ENCODE results near the gene SPATA21.

Gene SPATA21

GRCh38 chr1:16418823-16419425 lies 18.3 kb downstream of the SPATA21 start:
- DNase-seq, result peak; percentile 47

- DNase-seq, result no peak
Measured at GRCh38 chr1:16413191-16413590, 24.0 kb downstream of the SPATA21 start.

DNA sequence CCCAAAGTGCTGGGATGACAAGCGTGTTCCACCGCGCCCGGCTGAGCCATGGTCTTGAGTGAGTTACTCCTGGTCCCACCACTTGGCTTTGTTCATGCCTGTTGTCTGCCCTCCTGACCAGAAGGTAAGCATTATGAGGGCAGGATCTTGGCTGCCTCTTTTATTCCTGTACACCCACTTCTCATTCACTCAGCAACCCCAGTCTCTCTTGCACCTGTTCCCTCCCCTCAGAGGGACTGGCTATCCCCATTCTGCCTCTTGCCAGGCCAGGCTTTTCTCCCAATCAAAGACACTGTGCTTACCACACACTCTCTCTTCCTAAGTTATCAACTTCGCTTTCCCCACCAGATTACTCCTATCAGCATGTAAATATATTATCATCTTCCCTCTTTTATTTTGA lies 26.4 kb downstream of the SPATA21 start:
- DNase-seq, result no peak

DNA sequence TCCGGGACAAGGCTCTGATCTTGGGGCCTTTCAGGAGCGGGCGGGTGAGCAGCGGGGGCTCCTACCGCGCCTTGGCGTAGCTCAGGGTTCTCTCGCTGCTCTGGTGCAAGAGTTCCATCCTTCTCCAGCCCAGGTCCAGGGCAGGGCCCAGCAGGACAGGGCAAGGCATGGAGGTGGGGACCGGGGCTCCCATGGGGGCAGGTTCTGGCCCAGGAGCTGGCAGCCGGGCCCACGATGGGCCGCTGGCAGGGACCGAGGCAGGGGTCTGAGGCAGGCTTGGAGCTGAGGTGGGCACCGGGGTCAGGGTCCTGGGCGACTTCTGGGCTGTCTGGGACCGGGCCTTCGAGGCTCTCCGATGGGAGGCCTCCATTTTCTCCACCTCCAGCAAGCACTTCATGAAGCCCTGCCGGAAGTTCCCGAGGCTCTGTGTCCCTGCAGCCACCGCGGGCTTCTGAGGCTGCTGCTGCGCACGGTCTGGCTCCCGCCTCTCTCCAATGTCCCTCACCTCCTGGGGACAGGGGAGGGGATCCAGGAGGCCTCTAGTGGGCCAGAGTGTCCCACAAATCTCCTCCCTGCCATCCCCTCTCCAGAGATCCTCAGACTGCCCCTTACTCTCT lies 27.6 kb downstream of the SPATA21 start:
- no peak for DNase-seq

DNA sequence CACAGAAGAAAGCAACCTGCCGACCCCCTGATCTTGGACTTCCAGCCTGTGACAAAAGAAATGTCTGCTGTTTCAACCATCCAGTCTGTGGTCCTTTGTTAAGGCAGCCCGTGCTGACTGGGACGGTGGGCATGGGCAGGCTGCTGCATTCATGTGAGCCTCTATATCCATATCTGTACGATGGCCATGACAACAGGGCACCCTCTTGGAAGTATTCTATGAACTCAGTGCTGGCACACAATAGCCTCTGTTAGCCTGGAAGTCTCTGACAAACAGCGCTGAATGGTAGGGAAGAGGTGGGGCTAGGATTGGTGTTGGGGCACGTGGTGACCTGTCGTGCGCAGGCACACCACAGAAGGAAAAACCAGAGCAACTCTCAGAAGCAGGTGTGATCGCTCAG lies 30.4 kb downstream of the SPATA21 start:
- no peak for DNase-seq

DNA sequence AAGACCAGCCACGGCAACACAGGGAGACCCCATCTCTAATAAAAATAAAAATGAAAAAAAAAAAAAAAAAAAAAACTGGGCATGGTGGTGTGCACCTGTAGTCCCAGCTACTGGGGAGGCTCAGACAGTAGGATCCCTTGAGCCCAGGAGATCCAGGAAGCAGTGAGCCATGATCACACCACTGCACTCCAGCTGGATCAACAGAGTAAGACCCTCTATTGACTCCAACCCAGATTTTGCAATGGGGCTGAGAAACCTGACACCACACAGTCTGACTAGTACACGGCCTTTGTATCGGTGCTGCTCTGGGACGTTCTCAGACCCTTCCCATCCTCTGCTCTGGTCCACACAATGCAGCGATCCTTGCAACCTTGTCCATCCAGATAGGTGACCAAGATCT lies 31.8 kb downstream of the SPATA21 start:
- DNase-seq, result no peak

GRCh38 chr1:16402742-16403141 lies 34.5 kb downstream of the SPATA21 start:
- peak; percentile 11 for DNase-seq

DNA sequence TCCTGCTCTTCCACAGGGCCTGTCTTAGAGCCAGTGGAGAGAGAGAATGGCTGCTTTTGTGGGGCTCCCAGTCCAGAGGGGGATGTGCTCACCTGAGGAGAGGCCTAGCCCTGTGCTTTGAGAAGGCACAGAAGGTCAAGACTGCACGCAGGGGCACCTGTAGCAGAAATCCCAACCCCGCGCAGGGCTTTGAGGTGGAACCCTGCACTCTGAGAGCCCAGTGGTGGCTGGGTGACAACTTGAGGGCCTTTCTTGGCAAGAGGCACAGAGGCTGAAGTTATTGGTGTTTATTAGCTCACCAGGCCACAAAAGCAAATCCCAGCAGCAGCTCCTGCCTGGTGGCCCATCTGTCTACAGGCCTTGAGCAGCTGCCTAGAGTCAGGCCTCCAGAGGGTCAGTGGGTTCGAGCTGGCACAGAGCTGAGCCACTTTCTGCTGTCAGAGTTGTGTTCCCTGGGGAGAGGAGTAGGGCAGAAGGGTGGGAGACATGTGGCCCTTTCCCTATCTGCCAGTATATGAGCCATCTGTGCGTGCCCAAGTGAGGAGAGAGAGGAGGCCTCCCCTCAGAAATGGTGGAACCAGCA lies 38.8 kb downstream of the SPATA21 start:
- DNase-seq, result no peak

DNA sequence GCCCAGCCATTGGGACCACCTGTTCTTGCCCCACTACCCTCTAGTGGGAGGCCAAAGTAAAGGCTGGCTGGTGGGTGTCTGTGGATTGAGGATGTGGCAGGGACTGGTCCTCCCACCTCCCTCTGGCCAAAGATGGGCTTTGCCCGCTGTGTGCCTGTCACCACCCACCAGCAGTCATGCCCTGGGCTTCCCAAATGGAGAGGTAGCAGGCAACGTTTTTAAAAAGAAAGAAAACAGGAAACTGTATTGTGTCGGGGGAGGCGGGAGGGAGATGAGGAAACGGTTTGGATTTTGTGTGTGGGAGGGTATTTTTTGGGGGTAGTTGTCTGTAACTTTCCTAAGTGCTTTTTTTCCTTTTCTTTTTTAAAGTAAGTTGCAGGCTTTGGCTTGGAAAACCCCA lies 40.1 kb downstream of the SPATA21 start:
- DNase-seq, result no peak

GRCh38 chr1:16396591-16396990 lies 40.6 kb downstream of the SPATA21 start:
- DNase-seq, result no peak

- DNase-seq, result no peak
Measured at GRCh38 chr1:16394977-16395376, 42.2 kb downstream of the SPATA21 start.

- no peak for DNase-seq
Measured at GRCh38 chr1:16393570-16394521, 43.4 kb downstream of the SPATA21 start.

GRCh38 chr1:16392740-16393569 lies 44.3 kb downstream of the SPATA21 start:
- no peak for DNase-seq

DNA sequence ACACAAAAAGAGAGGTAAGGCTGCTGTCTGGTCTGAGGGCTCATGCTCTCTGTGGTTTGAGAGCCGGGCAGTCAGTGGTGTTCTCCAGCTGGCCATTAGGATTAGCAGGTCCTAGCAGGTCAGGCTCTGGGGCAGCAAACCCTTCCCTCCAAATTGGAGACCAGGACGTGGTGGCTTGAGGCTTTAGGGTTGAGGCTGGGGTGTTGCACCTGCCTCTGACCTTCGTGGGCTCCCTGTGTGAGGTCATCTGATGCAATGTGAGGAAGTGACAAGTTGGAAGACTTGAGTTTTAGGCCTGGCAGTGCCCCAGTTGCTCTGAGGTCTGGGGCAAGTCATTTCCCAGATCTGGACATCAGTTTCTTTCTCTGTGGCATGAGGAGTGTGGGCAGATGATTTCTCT lies 45.8 kb downstream of the SPATA21 start:
- DNase-seq, result peak; percentile 43

- peak; percentile 28 for DNase-seq
Measured at GRCh38 chr1:16387201-16388188, 49.7 kb downstream of the SPATA21 start.

- DNase-seq, result no peak
Measured at GRCh38 chr1:16386454-16387113, 50.6 kb downstream of the SPATA21 start.

- no peak for DNase-seq
Measured at GRCh38 chr1:16385659-16386453, 51.4 kb downstream of the SPATA21 start.

DNA sequence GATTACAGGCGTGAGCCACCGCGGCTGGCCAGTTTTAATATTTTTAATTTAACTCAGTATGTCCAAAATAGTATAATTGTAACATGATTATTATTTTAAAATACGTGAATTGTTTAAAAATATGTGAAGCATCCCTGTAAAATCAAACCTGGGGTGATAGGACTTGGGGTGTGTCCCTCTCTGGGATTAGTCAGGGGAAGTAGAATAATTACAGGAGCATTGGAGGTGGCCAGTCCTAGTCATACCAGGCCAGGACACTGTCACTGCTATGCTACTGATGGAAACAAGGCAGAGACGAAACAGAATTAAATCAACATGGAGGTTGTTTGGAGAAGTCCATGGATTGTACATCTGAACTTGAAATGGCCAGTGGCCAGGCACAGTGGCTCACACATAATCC lies 53.3 kb downstream of the SPATA21 start:
- DNase-seq, result no peak

GRCh38 chr1:16380868-16381267 lies 56.4 kb downstream of the SPATA21 start:
- DNase-seq, result no peak

GRCh38 chr1:16378443-16378842 lies 58.8 kb downstream of the SPATA21 start:
- no peak for DNase-seq
